Effector memory CD8-positive, alpha-beta T cell (primary cell): ENCODE measurements around the gene CDC42EP3.
A peak's percentile ranks its signal among the peaks of the same experiment; 100 is the strongest.

Experiments used
- ATAC-seq: fragments of 150-1000 bp; cut with Tn5 transposase; replicated peaks from 2 replicates; pipeline ENCODE4 v1.10.0; 2021; ENCODE audit warnings: mild to moderate bottlenecking, moderate library complexity
- DNase-seq, 3 experiments: peaks; one replicate each; pipeline ENCODE4 v3.0.0; 2021
- H3K27ac Mint-ChIP-seq, 2 donors: one replicate each; pipeline ENCODE4 v1.8.0; 2022; ENCODE audit warnings: mild to moderate bottlenecking in 2 of 2, mixed read lengths in 2 of 2, moderate library complexity in 2 of 2
- H3K27me3 Mint-ChIP-seq, 2 donors: one replicate each; pipeline ENCODE4 v1.8.0; 2022; ENCODE audit warnings: mixed read lengths in 2 of 2
- H3K36me3 Mint-ChIP-seq: one replicate; pipeline ENCODE4 v1.8.0; 2022; ENCODE audit warnings: mild to moderate bottlenecking, moderate library complexity, mixed read lengths; ENCODE audit not compliant: insufficient read depth
- H3K4me1 Mint-ChIP-seq, 2 donors: one replicate each; pipeline ENCODE4 v1.8.0; 2022; ENCODE audit warnings: low read depth in 2 of 2, mixed read lengths in 2 of 2
- H3K4me3 Mint-ChIP-seq, 2 donors: one replicate each; pipeline ENCODE4 v1.8.0; 2022; ENCODE audit warnings: mild to moderate bottlenecking in 2 of 2, mixed read lengths in 2 of 2, moderate library complexity in 2 of 2
- H3K9me3 Mint-ChIP-seq, 2 donors: one replicate each; pipeline ENCODE4 v1.8.0; 2022; ENCODE audit warnings: mixed read lengths in 2 of 2

CDC42EP3 gene

GRCh38 chr2:37645836-37646235 lies 25.6 kb downstream of the CDC42EP3 start:
- ATAC-seq (no peak), DNase-seq (no peak)
- Mint-ChIP-seq H3K4me3 (peak overlapping the region; percentile 65 to 87), H3K4me1 (peaks cover 78 to 89% of the 10 kb centered on the region in 2 donors), H3K27me3 (no peaks in the 10 kb centered on the region), H3K27ac (peak overlapping the region; percentile 80 to 91), H3K36me3 (peaks cover 76% of the 10 kb centered on the region), H3K9me3 (no peaks in the 10 kb centered on the region)

GRCh38 chr2:37645362-37645761 lies 26.1 kb downstream of the CDC42EP3 start:
- Mint-ChIP-seq H3K4me1 (peaks cover 73 to 85% of the 10 kb centered on the region in 2 donors), H3K9me3 (no peaks in the 10 kb centered on the region), H3K27ac (peak overlapping the region; percentile 80 to 89), H3K4me3 (peak overlapping the region; percentile 65 to 87), H3K36me3 (peaks cover 81% of the 10 kb centered on the region), H3K27me3 (no peaks in the 10 kb centered on the region)
- peak; percentile 19 for ATAC-seq
- DNase-seq: no peak

GRCh38 chr2:37644191-37644590 lies 27.3 kb downstream of the CDC42EP3 start:
- H3K27ac Mint-ChIP-seq: peak overlapping the region; percentile 84 to 97
- H3K4me3 Mint-ChIP-seq: peak overlapping the region; percentile 34 to 59
- no peaks in the 10 kb centered on the region for H3K27me3 Mint-ChIP-seq
- H3K36me3 Mint-ChIP-seq: peaks cover 80% of the 10 kb centered on the region
- ATAC-seq (no peak), DNase-seq (no peak)
- peaks cover 68 to 75% of the 10 kb centered on the region in 2 donors for H3K4me1 Mint-ChIP-seq
- H3K9me3 Mint-ChIP-seq: no peaks in the 10 kb centered on the region

DNA sequence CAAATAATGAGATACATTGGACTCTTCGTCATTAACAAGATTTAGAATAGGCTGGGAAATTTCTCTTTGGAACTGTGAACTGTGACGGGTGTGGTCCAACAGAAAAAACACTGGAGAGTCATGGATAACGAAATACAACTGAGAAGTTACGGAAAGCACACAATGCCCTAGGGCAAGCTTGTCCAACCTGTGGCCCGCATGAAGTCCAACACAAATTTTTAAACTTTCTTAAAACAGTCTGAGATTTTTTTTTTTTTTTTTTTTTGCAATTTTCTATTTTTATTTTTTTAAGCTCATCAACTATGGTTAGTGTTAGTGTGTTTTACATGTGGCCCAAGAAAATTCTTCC lies 27.7 kb downstream of the CDC42EP3 start:
- no peak for DNase-seq
- Mint-ChIP-seq H3K27me3 (no peaks in the 10 kb centered on the region), H3K4me3 (peak overlapping the region; percentile 49 to 59), H3K36me3 (peaks cover 75% of the 10 kb centered on the region), H3K9me3 (no peaks in the 10 kb centered on the region), H3K4me1 (peaks cover 67 to 78% of the 10 kb centered on the region in 2 donors), H3K27ac (peak overlapping the region; percentile 84 to 97)
- ATAC-seq: no peak

GRCh38 chr2:37642907-37643729 lies 28.3 kb downstream of the CDC42EP3 start:
- ATAC-seq (no peak), DNase-seq (no peak)
- Mint-ChIP-seq H3K27ac (peak overlapping the region; percentile 84 to 97), H3K36me3 (peaks cover 70% of the 10 kb centered on the region), H3K27me3 (no peaks in the 10 kb centered on the region), H3K9me3 (no peaks in the 10 kb centered on the region), H3K4me3 (peak overlapping the region; percentile 49 to 59), H3K4me1 (peaks cover 64 to 75% of the 10 kb centered on the region in 2 donors)

DNA sequence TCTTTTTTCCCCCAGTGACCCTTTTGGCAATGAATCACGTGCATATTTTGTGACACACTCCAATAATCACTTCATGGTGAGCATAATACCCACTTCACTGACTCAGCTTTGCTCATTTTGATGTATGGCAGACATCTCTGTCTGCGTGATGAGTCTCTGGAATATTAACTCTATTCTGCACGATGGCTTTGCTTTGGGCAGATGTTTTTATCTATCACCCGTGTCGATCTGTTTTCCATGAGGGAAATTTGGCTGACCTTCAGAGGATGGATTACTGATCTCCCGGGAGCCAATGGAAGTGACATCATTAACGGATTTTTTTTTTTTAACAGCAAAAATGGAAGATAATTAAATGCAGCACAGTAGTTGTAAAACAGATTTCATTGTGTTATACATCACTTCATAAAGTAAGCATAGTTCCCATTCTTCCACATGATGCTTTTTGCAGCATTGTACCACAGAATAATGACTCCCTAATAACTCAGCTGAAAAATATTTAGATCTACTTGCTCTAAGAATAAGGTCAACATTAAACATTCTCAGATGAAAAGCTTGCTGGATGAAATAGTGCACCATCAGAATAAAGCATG lies 29.8 kb downstream of the CDC42EP3 start:
- peak overlapping the region; percentile 84 to 97 for H3K27ac Mint-ChIP-seq
- peak overlapping the region; percentile 17 to 46 for H3K4me3 Mint-ChIP-seq
- ATAC-seq: no peak
- peaks cover 62% of the 10 kb centered on the region for H3K36me3 Mint-ChIP-seq
- no peaks in the 10 kb centered on the region for H3K27me3 Mint-ChIP-seq
- no peak for DNase-seq
- H3K9me3 Mint-ChIP-seq: no peaks in the 10 kb centered on the region
- peaks cover 61 to 75% of the 10 kb centered on the region in 2 donors for H3K4me1 Mint-ChIP-seq

GRCh38 chr2:37639631-37640030 lies 31.8 kb downstream of the CDC42EP3 start:
- no peak for ATAC-seq
- H3K36me3 Mint-ChIP-seq: peaks cover 66% of the 10 kb centered on the region
- no peak overlapping the region for H3K4me3 Mint-ChIP-seq
- peak overlapping the region; percentile 84 to 97 for H3K27ac Mint-ChIP-seq
- H3K9me3 Mint-ChIP-seq: no peaks in the 10 kb centered on the region
- no peak for DNase-seq
- no peaks in the 10 kb centered on the region for H3K27me3 Mint-ChIP-seq
- H3K4me1 Mint-ChIP-seq: peaks cover 66 to 78% of the 10 kb centered on the region in 2 donors

DNA sequence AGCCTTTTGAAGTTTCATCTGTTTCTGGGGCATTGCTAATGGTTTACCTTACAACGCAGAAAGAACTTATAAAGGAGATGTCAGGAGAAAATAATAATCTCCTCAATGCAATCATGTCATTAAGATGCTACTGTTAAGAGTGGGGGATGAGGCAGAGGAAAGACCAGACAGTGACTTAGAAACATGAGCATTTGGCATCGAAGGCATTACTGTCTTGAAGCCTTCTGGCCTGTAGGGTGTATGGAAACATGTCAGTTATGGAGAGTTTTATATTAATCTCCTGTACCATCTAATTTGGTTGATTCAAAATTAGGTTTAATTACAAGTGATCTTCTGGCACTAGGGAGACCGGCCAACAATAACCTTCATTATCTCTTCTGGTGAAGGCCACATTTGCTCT lies 32.5 kb downstream of the CDC42EP3 start:
- Mint-ChIP-seq H3K4me1 (peaks cover 65 to 78% of the 10 kb centered on the region in 2 donors), H3K9me3 (no peaks in the 10 kb centered on the region), H3K4me3 (no peak overlapping the region), H3K36me3 (peaks cover 61% of the 10 kb centered on the region), H3K27ac (peak overlapping the region; percentile 84 to 97), H3K27me3 (no peaks in the 10 kb centered on the region)
- DNase-seq (no peak), ATAC-seq (no peak)

DNA sequence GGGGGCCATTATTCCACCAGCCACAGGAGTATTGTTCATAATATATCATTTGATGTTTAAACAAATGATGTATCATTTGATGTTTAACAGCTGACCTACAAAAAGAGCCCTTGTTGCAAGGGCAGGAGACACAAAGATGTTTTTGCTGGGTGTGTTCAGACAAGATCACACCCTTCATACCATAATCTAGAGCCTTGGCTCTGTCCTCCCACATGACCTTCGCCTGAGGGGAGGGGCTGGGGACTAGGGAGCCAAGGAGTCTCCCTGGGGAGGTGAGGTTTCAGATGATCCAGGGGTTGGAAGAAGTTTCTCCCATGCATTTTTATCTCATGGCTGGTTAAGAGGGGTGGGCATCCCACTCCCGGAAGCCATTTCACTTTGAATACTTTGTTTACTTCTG lies 33.5 kb downstream of the CDC42EP3 start:
- Mint-ChIP-seq H3K36me3 (peaks cover 53% of the 10 kb centered on the region), H3K4me3 (no peak overlapping the region), H3K9me3 (no peaks in the 10 kb centered on the region), H3K27me3 (no peaks in the 10 kb centered on the region), H3K27ac (peak overlapping the region; percentile 92 to 97), H3K4me1 (peaks cover 64 to 77% of the 10 kb centered on the region in 2 donors)
- ATAC-seq (no peak), DNase-seq (no peak)

DNA sequence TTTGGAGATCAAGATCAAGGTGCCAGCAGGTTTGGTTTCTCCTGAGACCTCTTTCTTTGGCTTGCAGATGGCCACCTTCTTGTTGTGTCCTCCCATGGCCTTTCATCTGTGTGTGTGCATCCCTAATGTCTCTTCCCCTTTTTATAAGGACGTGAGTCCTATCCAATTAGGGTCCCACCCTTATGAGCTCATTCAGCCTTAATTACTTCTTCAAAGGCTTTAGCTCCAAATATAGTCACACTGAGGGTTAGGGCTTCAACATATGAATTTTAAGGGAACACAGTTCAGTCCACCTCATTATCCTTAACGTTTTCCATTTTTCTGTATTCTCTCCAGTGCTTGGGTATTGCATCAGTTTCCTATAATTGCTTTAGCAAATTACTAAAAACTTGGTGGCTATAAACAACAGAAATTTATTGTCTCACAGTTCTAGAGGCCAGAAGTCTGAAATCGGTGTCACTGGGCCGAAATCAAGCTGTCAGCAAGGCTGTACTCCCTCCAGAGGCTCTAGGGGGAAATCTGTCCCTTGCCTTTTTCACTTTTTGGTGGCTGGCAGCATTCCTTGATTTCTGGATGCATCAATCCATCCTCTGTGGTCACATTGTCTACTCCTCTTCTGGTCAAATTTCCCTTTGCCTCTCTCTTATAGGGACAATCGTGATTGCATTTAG lies 34.1 kb downstream of the CDC42EP3 start:
- DNase-seq (no peak), ATAC-seq (no peak)
- H3K4me1 Mint-ChIP-seq: peaks cover 62 to 79% of the 10 kb centered on the region in 2 donors
- peaks cover 47% of the 10 kb centered on the region for H3K36me3 Mint-ChIP-seq
- peak overlapping the region; percentile 92 to 97 for H3K27ac Mint-ChIP-seq
- no peaks in the 10 kb centered on the region for H3K9me3 Mint-ChIP-seq
- peak overlapping the region; percentile 52 to 53 for H3K4me3 Mint-ChIP-seq
- no peaks in the 10 kb centered on the region for H3K27me3 Mint-ChIP-seq

- no peaks in the 10 kb centered on the region for H3K9me3 Mint-ChIP-seq
- ATAC-seq (no peak), DNase-seq (no peak)
- peaks cover 59 to 73% of the 10 kb centered on the region in 2 donors for H3K4me1 Mint-ChIP-seq
- H3K27ac Mint-ChIP-seq: peak overlapping the region; percentile 92 to 97
- peak overlapping the region; percentile 52 to 53 for H3K4me3 Mint-ChIP-seq
- peaks cover 39% of the 10 kb centered on the region for H3K36me3 Mint-ChIP-seq
- H3K27me3 Mint-ChIP-seq: no peaks in the 10 kb centered on the region
These were observed 34.9 kb downstream of the CDC42EP3 start for GRCh38 chr2:37636381-37637066.

DNA sequence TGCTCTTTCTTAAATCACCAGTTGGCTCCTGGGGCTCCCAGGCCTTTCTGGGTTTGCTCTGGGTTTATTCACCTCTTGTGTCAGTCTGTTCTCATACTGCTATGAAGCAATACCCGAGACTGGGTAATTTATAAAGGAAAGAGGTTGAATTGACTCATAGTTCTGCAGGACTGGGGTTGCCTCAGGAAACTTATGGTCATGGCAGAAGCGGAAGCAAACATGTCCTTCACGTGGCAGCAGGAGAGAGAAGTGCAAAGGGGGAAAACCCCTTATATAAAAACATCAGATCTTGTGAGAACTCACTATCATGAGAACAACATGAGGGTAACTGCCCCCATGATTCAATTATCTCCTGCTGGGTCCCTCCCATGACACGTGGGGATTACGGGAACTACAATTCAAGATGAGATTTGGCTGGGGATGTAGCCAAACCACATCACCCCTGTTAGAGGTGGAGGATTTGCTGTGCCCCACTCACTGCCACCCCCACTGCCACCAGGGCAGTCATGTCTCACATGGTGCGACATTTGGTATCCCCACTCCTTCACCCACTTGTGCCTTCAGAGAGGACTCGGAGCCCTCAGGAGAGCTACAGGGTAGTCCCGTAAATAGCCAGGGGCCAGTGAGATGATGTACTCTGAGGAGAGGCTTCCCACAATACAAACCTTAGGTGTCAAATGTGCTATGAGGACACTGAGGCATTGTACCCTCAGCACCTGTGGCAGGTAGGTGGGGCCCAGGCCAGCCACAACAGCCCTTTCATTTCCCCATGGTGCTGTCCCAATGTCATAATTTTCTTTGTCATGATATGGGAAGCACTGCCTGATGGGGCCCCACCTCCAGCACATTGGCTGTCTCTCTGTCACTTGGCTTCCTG lies 35.7 kb downstream of the CDC42EP3 start:
- DNase-seq: peak; percentile 59 to 66 (median 59)
- Mint-ChIP-seq H3K9me3 (no peaks in the 10 kb centered on the region), H3K36me3 (peaks cover 34% of the 10 kb centered on the region)

More for the DNA sequence above, 35.7 kb downstream of the CDC42EP3 start:
- no peaks in the 10 kb centered on the region for H3K27me3 Mint-ChIP-seq
- peak; percentile 88 for ATAC-seq
- H3K27ac Mint-ChIP-seq: peak overlapping the region; percentile 92 to 97
- H3K4me1 Mint-ChIP-seq: peaks cover 61 to 73% of the 10 kb centered on the region in 2 donors
- H3K4me3 Mint-ChIP-seq: peak overlapping the region; percentile 53 to 55
